SH-SY5Y (cell line): ENCODE data around the gene TRIM2.

Experiments
- GATA2 ChIP-seq: IDR thresholded peaks from 2 replicates; pipeline ENCODE4 v1.6.1; 2011; ENCODE audit warnings: mild to moderate bottlenecking, low read depth, low read length
- GATA3 ChIP-seq: IDR thresholded peaks from 2 replicates; pipeline ENCODE4 v1.6.1; 2011; ENCODE audit warnings: low read depth, mild to moderate bottlenecking, low read length, moderate library complexity

DNA sequence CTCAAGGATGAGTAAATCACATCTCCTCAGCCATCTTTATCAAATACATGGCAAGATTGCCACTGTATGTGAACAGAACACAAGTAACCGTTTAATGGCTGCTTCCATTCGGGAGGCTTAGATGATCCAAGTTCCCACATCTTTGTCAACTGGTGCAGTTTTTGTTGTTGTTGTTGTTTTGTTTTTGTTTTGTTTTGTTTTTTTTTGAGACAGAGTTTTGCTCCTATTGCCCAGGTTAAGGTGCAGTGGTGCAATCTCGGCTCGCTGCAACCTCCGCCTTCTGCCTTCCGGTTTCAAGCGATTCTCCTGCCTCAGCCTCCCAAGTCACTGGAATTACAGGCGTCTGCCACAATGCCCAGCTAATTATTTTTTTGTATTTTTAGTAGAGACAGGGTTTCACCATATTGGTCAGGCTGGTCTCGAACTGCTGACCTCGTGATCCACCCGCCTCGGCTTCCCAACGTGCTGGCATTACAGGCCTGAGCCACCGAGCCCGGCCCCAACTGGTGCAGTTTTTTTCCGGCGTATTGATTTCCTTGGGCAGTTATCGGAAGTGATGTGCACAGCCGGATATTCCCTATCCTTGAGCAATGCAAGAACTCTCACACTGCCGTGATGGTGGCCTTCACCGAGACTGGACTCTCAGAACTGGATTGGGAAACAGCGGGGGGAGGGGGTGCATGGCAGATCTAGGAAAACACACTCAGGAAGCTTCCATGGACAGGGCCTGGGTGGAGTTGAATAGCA lies 29.2 kb upstream of the TRIM2 start:
- no peak for TF ChIP-seq GATA2
- no peak for TF ChIP-seq GATA3
